Stimulated activated CD8-positive, alpha-beta memory T cell treated with anti-CD3 and anti-CD28 coated beads, Interleukin-2, amount 100 ng/mL, for 1 hour (primary cell): ENCODE results near the gene KCNA10.

Experiments
- DNase-seq, 2 donors: peaks; one replicate each; pipeline ENCODE4 v3.0.0-alpha.2; 2020; ENCODE audit warnings: low read depth in 2 of 2

Gene KCNA10

GRCh38 chr1:110501488-110502132 lies 17.4 kb downstream of the KCNA10 start:
- DNase-seq, result no peak

- no peak for DNase-seq
These were observed 20.7 kb downstream of the KCNA10 start for GRCh38 chr1:110498270-110498669.

- peak; percentile 48 to 63 for DNase-seq
These were observed 22.9 kb downstream of the KCNA10 start for GRCh38 chr1:110495926-110496600.

DNA sequence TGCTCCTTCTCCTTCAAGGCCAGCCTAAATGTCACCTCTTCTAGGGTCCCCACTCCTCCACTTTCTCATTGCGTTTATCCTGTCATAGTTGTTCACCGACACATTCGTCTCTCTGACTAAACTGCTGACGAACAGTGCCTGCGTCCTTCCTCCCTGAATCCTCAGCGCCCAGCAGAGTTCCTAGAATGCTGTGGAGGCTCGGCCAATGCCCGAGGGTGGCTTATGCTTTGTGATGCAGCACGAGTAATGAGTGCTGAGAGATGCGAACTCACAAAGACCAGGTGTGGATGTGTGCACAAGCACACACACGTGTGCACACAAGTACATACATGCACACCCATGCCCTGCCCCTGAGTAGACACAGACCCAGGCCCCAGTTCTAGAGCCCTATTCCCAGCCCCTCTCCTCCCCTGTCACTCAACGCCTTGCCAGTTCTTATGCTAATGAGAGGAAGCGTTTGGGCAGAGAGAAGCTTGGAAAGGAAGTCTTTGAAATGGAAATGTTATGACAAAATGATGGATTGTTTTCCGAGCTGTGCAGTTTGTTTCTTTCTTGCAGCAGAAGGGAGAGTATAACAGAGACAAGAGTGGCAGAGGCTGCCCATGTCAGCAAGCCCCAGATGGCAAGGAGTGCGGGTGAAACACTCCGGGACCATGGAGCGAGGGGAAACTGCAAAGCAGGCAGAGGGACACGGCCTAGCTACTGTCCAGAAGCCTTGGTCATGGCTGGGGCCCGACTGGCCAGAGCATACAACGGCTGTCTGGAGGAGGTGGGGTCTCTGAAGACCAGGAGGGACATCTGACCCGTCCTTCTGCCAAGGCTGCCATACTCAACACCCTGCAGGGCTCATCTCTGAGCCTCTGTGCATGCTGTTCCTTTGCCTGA lies 24.2 kb downstream of the KCNA10 start:
- DNase-seq, result no peak

GRCh38 chr1:110494036-110494435 lies 24.9 kb downstream of the KCNA10 start:
- DNase-seq, result no peak

DNA sequence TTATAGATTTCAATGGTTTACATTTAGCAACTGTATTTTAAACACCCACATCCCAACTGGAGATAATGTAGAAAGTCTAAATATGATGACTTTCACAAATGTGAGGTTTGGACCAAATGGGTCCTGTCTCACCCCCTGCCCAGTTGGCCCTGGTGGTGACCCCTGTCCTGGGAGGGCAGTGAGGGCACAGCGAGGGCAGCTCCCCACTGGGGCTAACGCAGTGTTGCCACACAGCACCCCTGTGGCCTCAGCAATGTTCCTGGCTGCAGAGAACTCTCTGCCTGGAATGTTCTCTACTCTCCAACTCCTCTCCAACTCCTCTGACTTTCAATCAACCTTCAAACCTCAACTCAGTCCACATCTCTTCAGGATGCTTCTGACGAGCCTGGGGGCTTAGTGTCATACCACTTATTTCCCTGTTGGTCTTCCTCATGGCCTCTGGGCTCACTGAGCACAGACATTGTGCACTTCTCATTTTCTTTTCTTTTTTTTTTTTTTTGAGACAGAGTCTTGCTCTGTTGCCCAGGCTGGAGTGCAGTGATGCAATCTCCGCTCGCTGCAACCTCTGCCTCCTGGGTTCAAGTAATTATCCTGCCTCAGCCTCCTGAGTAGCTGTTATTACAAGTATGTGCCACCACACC lies 25.8 kb downstream of the KCNA10 start:
- no peak for DNase-seq

GRCh38 chr1:110492573-110492972 lies 26.4 kb downstream of the KCNA10 start:
- DNase-seq, result no peak

- DNase-seq, result no peak
These were observed 28.1 kb downstream of the KCNA10 start for GRCh38 chr1:110490791-110491451.

DNA sequence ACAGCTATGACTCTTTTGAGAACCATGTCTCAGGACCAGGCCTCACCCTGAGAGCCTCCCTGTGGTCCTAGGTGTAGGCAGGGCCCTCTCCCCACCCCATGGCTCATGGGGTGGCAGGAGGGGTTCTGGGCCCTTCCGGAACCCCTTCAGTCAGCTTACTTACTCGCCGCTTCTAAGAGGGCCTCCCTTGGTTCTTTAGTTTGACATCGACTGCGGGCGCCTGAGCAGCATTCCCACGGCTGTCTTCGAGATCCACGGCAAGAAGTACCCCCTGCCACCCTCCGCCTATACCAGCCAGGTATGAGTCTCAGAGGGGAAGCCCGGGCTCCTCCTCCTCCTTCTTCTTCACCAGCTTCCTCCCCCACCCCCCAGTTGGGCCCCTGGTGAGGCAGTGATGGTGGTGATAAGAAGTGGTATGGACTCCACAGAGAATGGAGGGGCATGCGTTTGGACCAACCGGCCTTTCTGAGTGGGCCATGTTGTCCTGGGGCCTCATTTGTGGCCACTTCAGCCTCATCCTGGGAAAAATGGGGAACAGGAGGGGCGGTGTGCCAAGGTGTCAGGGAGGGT lies 28.9 kb downstream of the KCNA10 start:
- no peak for DNase-seq

GRCh38 chr1:110489406-110489805 lies 29.6 kb downstream of the KCNA10 start:
- DNase-seq, result no peak

DNA sequence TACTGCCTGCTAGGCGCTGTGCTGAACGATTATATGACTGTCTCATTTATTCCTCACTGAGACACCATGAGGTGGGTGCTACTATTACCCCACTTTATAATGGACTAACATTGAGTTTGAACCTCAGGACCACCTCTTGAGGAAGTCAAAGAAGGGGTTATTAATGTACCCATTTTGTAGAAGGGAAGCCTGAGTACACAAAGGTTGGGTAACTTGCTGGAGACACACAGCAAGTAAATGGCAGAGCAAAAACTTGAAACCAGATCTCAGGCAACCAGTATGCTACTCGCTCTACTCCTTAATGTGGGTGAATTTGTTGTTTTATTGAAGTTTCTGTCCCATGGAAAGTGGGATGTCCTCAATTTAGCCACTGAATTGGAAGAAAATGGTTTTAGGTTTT lies 30.1 kb downstream of the KCNA10 start:
- DNase-seq, result no peak

DNA sequence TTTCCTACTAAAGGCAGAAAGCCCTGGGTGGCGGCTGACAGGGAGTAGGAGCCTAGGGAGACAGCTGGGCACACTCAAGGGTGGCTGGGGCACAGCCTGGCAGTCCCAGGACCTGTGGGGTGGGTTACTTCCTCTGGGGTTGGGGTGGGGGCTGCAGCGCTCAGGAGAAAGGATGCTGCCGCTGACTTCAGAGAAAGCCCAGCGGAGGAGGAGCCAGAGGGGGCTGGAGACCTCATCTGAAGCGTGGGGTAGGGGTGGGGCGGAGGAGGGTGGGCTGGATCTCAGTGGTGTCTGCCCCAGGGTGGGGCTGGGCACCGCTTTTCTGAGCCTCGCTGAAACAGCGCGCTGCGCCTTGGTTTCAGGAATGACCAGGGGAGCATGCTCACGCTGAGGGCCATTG lies 30.8 kb downstream of the KCNA10 start:
- no peak for DNase-seq

GRCh38 chr1:110487726-110488125 lies 31.2 kb downstream of the KCNA10 start:
- DNase-seq, result no peak

DNA sequence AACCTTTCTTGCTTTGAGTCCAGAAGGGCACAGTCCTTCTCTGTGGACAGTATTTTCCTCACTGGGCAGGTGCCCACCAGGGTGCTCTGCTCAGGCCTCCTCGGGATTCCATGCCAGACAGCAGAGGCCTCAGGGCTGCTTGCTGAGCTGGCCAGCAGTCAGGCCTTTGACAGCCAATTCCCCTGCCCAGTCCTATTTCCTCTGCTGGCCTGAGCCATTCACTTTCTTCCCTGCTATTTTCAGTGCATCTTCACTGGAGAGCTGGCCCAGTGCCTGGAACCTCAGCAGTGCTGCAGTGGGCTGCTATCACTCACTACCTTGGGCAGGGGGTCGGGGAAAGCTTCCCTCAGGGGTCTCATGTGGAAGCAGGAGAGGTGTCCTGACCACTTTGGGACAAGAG lies 33.2 kb downstream of the KCNA10 start:
- no peak for DNase-seq

DNA sequence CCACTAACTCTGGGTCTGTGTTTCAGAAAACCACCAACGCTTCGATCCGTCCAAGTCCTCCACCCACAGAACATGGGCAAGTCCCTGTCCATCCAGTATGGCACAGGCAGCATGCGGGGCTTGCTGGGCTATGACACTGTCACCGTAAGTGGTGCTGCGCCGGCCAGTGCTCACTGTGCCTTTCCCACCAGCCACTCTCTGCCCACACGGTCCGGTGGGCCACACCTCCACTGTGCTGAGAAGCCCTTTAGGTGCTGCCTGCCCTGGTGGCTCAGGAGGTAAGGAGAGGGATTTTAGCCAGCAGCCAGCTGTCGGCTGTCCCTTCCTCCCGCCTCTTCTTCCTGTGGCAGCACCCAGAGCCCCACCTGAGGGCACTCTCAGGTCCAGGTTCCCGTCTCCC lies 34.2 kb downstream of the KCNA10 start:
- DNase-seq, result no peak

- DNase-seq, result no peak
These were observed 35.7 kb downstream of the KCNA10 start for GRCh38 chr1:110483308-110483685.

DNA sequence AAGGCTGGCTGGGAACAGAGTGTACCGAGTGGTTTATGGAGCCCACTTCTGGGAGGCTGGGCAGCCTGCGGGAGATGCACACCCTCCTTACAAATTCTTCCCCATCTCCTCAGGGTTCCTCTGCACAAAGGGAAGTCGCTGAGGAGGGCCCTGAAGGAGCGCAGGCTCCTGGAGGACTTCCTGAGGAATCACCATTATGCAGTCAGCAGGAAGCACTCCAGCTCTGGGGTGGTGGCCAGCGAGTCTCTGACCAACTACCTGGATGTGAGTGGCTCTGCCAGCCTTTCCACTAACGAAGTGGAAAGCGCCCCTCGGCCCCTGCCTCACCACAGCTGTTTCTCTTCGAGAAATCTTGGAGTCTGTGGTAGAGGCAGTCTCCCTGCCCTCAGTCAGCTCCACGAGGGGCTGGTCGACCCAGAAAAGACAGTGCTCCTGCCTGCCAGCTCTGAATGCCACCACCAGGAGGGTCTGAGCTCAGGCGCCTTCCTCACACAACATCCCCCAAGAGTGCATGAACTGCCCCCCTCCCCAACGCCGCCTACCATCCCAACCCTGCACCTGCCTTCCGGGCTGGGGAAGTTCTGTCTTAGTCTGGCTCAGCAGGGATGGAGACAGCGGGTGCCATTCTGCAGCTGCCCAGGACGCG lies 36.2 kb downstream of the KCNA10 start:
- DNase-seq, result no peak

- no peak for DNase-seq
These were observed 36.9 kb downstream of the KCNA10 start for GRCh38 chr1:110481968-110482623.

DNA sequence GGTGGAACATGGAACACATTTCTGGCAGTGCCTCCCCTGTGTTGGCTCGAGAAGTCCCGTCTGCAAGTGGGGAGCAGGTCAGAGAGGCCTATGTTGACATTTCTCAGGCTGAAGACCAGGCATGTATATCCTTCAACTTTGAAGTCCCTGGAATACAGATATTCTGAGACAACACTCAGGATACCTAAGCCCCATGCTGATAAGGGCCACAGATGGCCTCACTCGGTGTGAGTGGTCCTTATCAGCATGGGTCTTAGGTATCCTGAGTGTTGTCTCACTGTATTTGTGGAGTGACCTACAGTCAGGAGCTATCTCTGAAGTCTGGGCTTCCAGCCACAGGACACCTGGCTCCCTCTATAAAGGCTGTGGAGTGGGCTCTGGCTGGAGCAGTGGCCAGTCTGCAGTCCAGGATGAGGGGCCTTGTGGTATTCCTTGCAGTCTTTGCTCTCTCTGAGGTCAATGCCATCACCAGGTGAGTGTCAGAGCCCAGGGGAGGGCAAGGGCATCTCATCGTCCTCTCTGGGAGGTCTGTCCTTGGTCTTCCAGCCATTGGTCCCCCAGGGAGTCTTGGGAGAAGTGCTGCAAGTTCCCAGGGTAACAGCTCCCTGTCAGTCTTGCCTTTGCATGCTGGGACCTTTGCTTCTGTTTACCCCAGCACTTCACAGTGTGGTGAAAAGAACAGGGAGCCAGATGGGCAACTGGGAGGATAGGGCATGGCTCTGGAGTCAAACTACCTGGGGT lies 38.4 kb downstream of the KCNA10 start:
- DNase-seq, result no peak

GRCh38 chr1:110478886-110479285 lies 40.1 kb downstream of the KCNA10 start:
- no peak for DNase-seq
